Neural progenitor cell (in vitro differentiated cells): ENCODE results near the gene SNIP1. TPM values are rescaled to one million over a fixed set of nuclear protein-coding genes. Genes with fewer than 3 reads are reported as not detected.

Experiments used
- DNase-seq: peaks from one replicate; pipeline ENCODE4 v3.0.0-alpha.2; 2016; ENCODE audit warnings: low spot score
- H2AFZ ChIP-seq: fragments of 200-600 bp; sonication (generic); replicated peaks from 2 replicates; pipeline ENCODE4 v1.6.1; 2016; ENCODE audit warnings: antibody characterized with exemption
- H3F3A ChIP-seq: fragments of 200-600 bp; sonication (generic); 2 replicates; pipeline ENCODE4 v1.6.1; 2016; ENCODE audit warnings: antibody characterized with exemption, low read depth
- H3K27ac ChIP-seq: fragments of 200-600 bp; sonication (generic); 2 replicates; pipeline ENCODE4 v1.5.1; 2016; ENCODE audit warnings: mild to moderate bottlenecking
- H3K27me3 ChIP-seq: fragments of 200-600 bp; sonication (generic); 2 replicates; pipeline ENCODE4 v1.6.1; 2016; ENCODE audit warnings: mild to moderate bottlenecking, moderate library complexity
- H3K36me3 ChIP-seq: fragments of 200-600 bp; sonication (generic); 2 replicates; pipeline ENCODE4 v1.5.1; 2016
- H3K4me1 ChIP-seq: fragments of 200-600 bp; sonication (generic); 2 replicates; pipeline ENCODE4 v1.6.1; 2016; ENCODE audit warnings: mixed run types
- H3K4me2 ChIP-seq: fragments of 200-600 bp; sonication (generic); 2 replicates; pipeline ENCODE4 v1.6.1; 2016
- H3K4me3 ChIP-seq: fragments of 200-600 bp; sonication (generic); 2 replicates; pipeline ENCODE4 v1.5.1; 2016
- H3K79me2 ChIP-seq: fragments of 200-600 bp; sonication (generic); 2 replicates; pipeline ENCODE4 v1.6.1; 2016; ENCODE audit warnings: low read depth
- H3K9ac ChIP-seq: fragments of 200-600 bp; sonication (generic); 2 replicates; pipeline ENCODE4 v1.6.1; 2016
- H3K9me3 ChIP-seq: fragments of 200-600 bp; sonication (generic); 2 replicates; pipeline ENCODE4 v1.5.1; 2016; ENCODE audit warnings: low read depth
- H4K20me1 ChIP-seq: fragments of 200-600 bp; sonication (generic); 2 replicates; pipeline ENCODE4 v1.6.1; 2016; ENCODE audit warnings: low read depth
- H3K27ac Mint-ChIP-seq: 3 replicates; pipeline ENCODE4 v1.8.0; 2021; ENCODE audit warnings: mixed read lengths
- H3K27me3 Mint-ChIP-seq: 2 replicates; pipeline ENCODE4 v1.8.0; 2022; ENCODE audit warnings: low read depth, mild to moderate bottlenecking, inconsistent platforms, moderate library complexity, mixed read lengths; ENCODE audit not compliant: insufficient read depth
- H3K36me3 Mint-ChIP-seq: 3 replicates; pipeline ENCODE4 v1.8.0; 2021; ENCODE audit warnings: mixed read lengths
- H3K4me1 Mint-ChIP-seq: 3 replicates; pipeline ENCODE4 v1.8.0; 2021; ENCODE audit warnings: mixed read lengths
- H3K4me3 Mint-ChIP-seq: 3 replicates; pipeline ENCODE4 v1.8.0; 2021; ENCODE audit warnings: mild to moderate bottlenecking, moderate library complexity, mixed read lengths
- H3K9me3 Mint-ChIP-seq: 3 replicates; pipeline ENCODE4 v1.8.0; 2020; ENCODE audit warnings: mixed read lengths
- CTCF ChIP-seq: fragments of 200-600 bp; sonication (generic); IDR thresholded peaks from 2 replicates; pipeline ENCODE4 v1.5.1; 2017; ENCODE audit warnings: antibody characterized with exemption, mild to moderate bottlenecking
- EZH2 ChIP-seq: fragments of 200-600 bp; sonication (generic); IDR thresholded peaks from 2 replicates; pipeline ENCODE4 v1.6.1; 2017; ENCODE audit warnings: antibody characterized with exemption, mild to moderate bottlenecking, moderate library complexity
- EZH2phosphoT487 ChIP-seq: fragments of 200-600 bp; sonication (generic); IDR thresholded peaks from 2 replicates; pipeline ENCODE4 v1.6.1; 2017; ENCODE audit warnings: antibody characterized with exemption
- total RNA-seq: library from RNA; depleted of rRNA; stranded (reverse); fragments of >200 nt; gene quantifications from 2 replicates; pipeline ENCODE4 v1.2.3, GENCODE V29; 2015; ENCODE audit warnings: low replicate concordance

SNIP1 gene
- total RNA-seq, 1 donor from 2014 or later, result 15.4 TPM

GRCh38 chr1:37495875-37496274 lies 58.2 kb downstream of the SNIP1 start:
- peaks cover 6% of the 10 kb centered on the region for H4K20me1 ChIP-seq
- no peaks in the 10 kb centered on the region for H3K27me3 Mint-ChIP-seq
- H3K4me2 ChIP-seq, result no peak overlapping the region
- no peak overlapping the region for H3K27ac Mint-ChIP-seq
- H3K4me1 Mint-ChIP-seq, result no peaks in the 10 kb centered on the region
- H3K36me3 Mint-ChIP-seq, result peaks cover 15% of the 10 kb centered on the region
- no peak overlapping the region for H3K9ac ChIP-seq
- H3K27ac ChIP-seq, result no peak overlapping the region
- no peak for DNase-seq
- H3K9me3 ChIP-seq, result no peaks in the 10 kb centered on the region
- H3K9me3 Mint-ChIP-seq, result no peaks in the 10 kb centered on the region
- no peak for TF ChIP-seq EZH2
- TF ChIP-seq CTCF, result no peak
- no peak for TF ChIP-seq EZH2phosphoT487
- H3K4me3 Mint-ChIP-seq, result no peak overlapping the region
- H2AFZ ChIP-seq, result no peak overlapping the region
- H3K4me1 ChIP-seq, result no peaks in the 10 kb centered on the region
- no peaks in the 10 kb centered on the region for H3K36me3 ChIP-seq
- no peak overlapping the region for H3K4me3 ChIP-seq
- H3K79me2 ChIP-seq, result no peaks in the 10 kb centered on the region
- H3F3A ChIP-seq, result no peaks in the 10 kb centered on the region
- no peaks in the 10 kb centered on the region for H3K27me3 ChIP-seq

- Histone ChIP-seq H4K20me1 (peaks cover 6% of the 10 kb centered on the region), H3K27me3 (no peaks in the 10 kb centered on the region), H3K4me1 (no peaks in the 10 kb centered on the region), H3K4me2 (no peak overlapping the region), H3K36me3 (no peaks in the 10 kb centered on the region), H2AFZ (no peak overlapping the region), H3K27ac (no peak overlapping the region), H3F3A (no peaks in the 10 kb centered on the region), H3K79me2 (no peaks in the 10 kb centered on the region), H3K4me3 (no peak overlapping the region), H3K9ac (no peak overlapping the region), H3K9me3 (no peaks in the 10 kb centered on the region)
- no peak for DNase-seq
- TF ChIP-seq CTCF (no peak), EZH2phosphoT487 (no peak), EZH2 (no peak)
- no peak overlapping the region for H3K27ac Mint-ChIP-seq
- H3K9me3 Mint-ChIP-seq, result no peaks in the 10 kb centered on the region
- H3K4me3 Mint-ChIP-seq, result no peak overlapping the region
- no peaks in the 10 kb centered on the region for H3K4me1 Mint-ChIP-seq
- H3K36me3 Mint-ChIP-seq, result peaks cover 13% of the 10 kb centered on the region
- no peaks in the 10 kb centered on the region for H3K27me3 Mint-ChIP-seq
Observed at GRCh38 chr1:37493336-37494098, 60.6 kb downstream of the SNIP1 start.

- no peaks in the 10 kb centered on the region for H3K4me1 ChIP-seq
- no peak overlapping the region for H2AFZ ChIP-seq
- no peaks in the 10 kb centered on the region for H3K36me3 ChIP-seq
- no peak for DNase-seq
- TF ChIP-seq EZH2 (no peak), EZH2phosphoT487 (no peak), CTCF (no peak)
- Mint-ChIP-seq H3K36me3 (peaks cover 3% of the 10 kb centered on the region), H3K9me3 (no peaks in the 10 kb centered on the region), H3K27ac (peak overlapping the region; percentile 10), H3K27me3 (no peaks in the 10 kb centered on the region), H3K4me3 (no peak overlapping the region), H3K4me1 (no peaks in the 10 kb centered on the region)
- no peaks in the 10 kb centered on the region for H3K9me3 ChIP-seq
- H3F3A ChIP-seq, result no peaks in the 10 kb centered on the region
- H3K79me2 ChIP-seq, result no peaks in the 10 kb centered on the region
- H3K27me3 ChIP-seq, result no peaks in the 10 kb centered on the region
- H3K9ac ChIP-seq, result no peak overlapping the region
- H3K4me3 ChIP-seq, result no peak overlapping the region
- no peak overlapping the region for H3K27ac ChIP-seq
- no peaks in the 10 kb centered on the region for H4K20me1 ChIP-seq
- H3K4me2 ChIP-seq, result no peak overlapping the region
Observed at GRCh38 chr1:37487619-37487984, 66.5 kb downstream of the SNIP1 start.
